Measurements from ENCODE around the gene HINT1.

HINT1 gene

DNA sequence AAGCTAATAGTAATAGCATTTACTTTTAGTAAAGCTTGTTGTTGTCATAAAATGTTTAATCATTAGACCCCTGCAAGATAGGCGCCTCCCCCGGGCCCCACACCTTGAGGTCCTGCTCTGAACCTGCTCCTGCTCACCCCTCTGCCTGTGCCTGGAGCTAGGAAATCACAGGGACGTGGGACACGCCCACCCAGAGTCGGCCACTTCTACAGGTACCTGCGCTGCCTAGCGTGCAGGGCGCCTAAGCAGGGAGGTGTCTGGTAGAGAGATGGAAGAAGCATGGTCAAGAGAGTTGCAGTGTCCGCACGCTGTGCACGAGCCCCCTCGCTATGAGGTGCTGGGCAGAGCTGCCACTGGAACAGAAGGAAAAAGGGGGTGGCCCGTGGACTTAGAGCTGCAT, 52.6 kb downstream of the HINT1 start:
- DNase-seq (ENCODE audit: low read depth in 1 of 2, low spot score in 1 of 2), result no peak

GRCh38 chr5:131110256-131110594, 54.8 kb downstream of the HINT1 start:
- no peak for DNase-seq (ENCODE audit: low read depth in 1 of 2, low spot score in 1 of 2)

DNA sequence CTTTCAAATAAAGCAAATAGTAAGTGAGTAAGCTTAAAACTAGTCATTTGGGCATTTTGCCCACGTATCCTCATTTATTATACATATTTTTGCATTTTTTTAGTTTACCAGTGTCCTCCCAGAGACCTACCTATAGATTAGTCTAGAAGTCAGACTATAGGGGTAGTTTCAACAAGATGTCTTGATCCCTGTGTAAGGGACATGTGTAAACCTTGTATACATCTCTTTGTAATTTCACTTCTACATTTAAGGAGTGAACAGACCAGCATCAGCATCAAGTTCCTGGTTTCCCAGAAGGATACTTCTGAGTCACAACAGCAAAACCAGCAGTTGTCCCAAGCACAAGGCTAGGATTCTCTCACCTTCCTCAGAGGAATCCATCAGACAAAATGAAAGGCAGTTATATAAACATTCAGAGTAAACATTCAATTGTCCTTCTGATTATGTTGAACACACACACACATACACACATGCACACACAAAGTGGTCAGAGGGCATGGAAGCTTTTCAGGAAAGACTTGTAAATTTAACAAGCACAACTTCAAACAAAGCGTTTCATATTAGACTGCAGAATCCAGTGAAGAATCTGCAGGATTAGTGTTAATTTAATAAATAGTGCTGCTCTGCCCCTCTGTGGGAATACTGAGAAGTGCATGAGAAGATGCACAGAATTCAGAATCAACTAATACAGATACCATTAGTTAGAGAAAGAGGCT, 55.4 kb downstream of the HINT1 start:
- no peak for DNase-seq (ENCODE audit: low read depth in 1 of 2, low spot score in 1 of 2)

Measured in activated T-helper 1 cell treated with anti-CD3 and anti-CD28 coated beads, Interleukin-2, amount 50 U/mL, for 16 hours (primary cell).